Measurements from ENCODE around the gene PRIM2.
"Not testable (repeated sequence)": the region's sequence is repeated elsewhere in the genome, so short reads cannot be mapped to it uniquely, and the experiment has no call there.

Gene PRIM2

GRCh38 chr6:57431742-57432141 lies 114.3 kb downstream of the PRIM2 start:
- not testable (repeated sequence) for H3K36me3 ChIP-seq (ENCODE audit: control insufficient read depth, insufficient read depth, low read length); H3K27ac ChIP-seq (ENCODE audit: low read depth, low read length); H3K9ac ChIP-seq (ENCODE audit: low read length); H3K4me3 ChIP-seq (ENCODE audit: low read depth, low read length); H3K9me3 ChIP-seq (ENCODE audit: control insufficient read depth, insufficient read depth, low read depth, low read length); H3K27me3 ChIP-seq (ENCODE audit: control insufficient read depth, insufficient read depth, low read length)
- peaks cover 12% of the 10 kb centered on the region for H3K4me1 ChIP-seq (ENCODE audit: control insufficient read depth, insufficient read depth, low read length)

GRCh38 chr6:57432157-57432556 lies 114.7 kb downstream of the PRIM2 start:
- H3K9me3 ChIP-seq (ENCODE audit: control insufficient read depth, insufficient read depth, low read depth, low read length), result no peaks in the 10 kb centered on the region
- H3K27me3 ChIP-seq (ENCODE audit: control insufficient read depth, insufficient read depth, low read length), result no peaks in the 10 kb centered on the region
- no peak overlapping the region for H3K27ac ChIP-seq (ENCODE audit: low read depth, low read length)
- no peak overlapping the region for H3K9ac ChIP-seq (ENCODE audit: low read length)
- H3K36me3 ChIP-seq (ENCODE audit: control insufficient read depth, insufficient read depth, low read length), result no peaks in the 10 kb centered on the region
- no peak overlapping the region for H3K4me3 ChIP-seq (ENCODE audit: low read depth, low read length)
- peaks cover 12% of the 10 kb centered on the region for H3K4me1 ChIP-seq (ENCODE audit: control insufficient read depth, insufficient read depth, low read length)

GRCh38 chr6:57432919-57433684 lies 115.7 kb downstream of the PRIM2 start:
- H3K27me3 ChIP-seq (ENCODE audit: control insufficient read depth, insufficient read depth, low read length), result no peaks in the 10 kb centered on the region
- H3K36me3 ChIP-seq (ENCODE audit: control insufficient read depth, insufficient read depth, low read length), result no peaks in the 10 kb centered on the region
- no peak overlapping the region for H3K9ac ChIP-seq (ENCODE audit: low read length)
- peaks cover 12% of the 10 kb centered on the region for H3K4me1 ChIP-seq (ENCODE audit: control insufficient read depth, insufficient read depth, low read length)
- H3K27ac ChIP-seq (ENCODE audit: low read depth, low read length), result no peak overlapping the region
- no peaks in the 10 kb centered on the region for H3K9me3 ChIP-seq (ENCODE audit: control insufficient read depth, insufficient read depth, low read depth, low read length)
- H3K4me3 ChIP-seq (ENCODE audit: low read depth, low read length), result no peak overlapping the region

- H3K36me3 ChIP-seq (ENCODE audit: control insufficient read depth, insufficient read depth, low read length); H3K9me3 ChIP-seq (ENCODE audit: control insufficient read depth, insufficient read depth, low read depth, low read length); H3K4me3 ChIP-seq (ENCODE audit: low read depth, low read length); H3K27ac ChIP-seq (ENCODE audit: low read depth, low read length); H3K27me3 ChIP-seq (ENCODE audit: control insufficient read depth, insufficient read depth, low read length); H3K9ac ChIP-seq (ENCODE audit: low read length): not testable (repeated sequence)
- peaks cover 12% of the 10 kb centered on the region for H3K4me1 ChIP-seq (ENCODE audit: control insufficient read depth, insufficient read depth, low read length)
Measured at GRCh38 chr6:57433790-57434189, 116.4 kb downstream of the PRIM2 start.

- Histone ChIP-seq H3K9ac (ENCODE audit: low read length) (no peak overlapping the region), H3K4me1 (ENCODE audit: control insufficient read depth, insufficient read depth, low read length) (peaks cover 12% of the 10 kb centered on the region), H3K27ac (ENCODE audit: low read depth, low read length) (no peak overlapping the region)
Measured at GRCh38 chr6:57434944-57435343, 117.5 kb downstream of the PRIM2 start.

GRCh38 chr6:57435475-57436160 lies 118.2 kb downstream of the PRIM2 start:
- no peak overlapping the region for H3K27ac ChIP-seq (ENCODE audit: low read depth, low read length)

More at GRCh38 chr6:57434944-57435343, 117.5 kb downstream of the PRIM2 start:
- Histone ChIP-seq H3K9me3 (ENCODE audit: control insufficient read depth, insufficient read depth, low read depth, low read length) (no peaks in the 10 kb centered on the region), H3K4me3 (ENCODE audit: low read depth, low read length) (no peak overlapping the region), H3K36me3 (ENCODE audit: control insufficient read depth, insufficient read depth, low read length) (no peaks in the 10 kb centered on the region), H3K27me3 (ENCODE audit: control insufficient read depth, insufficient read depth, low read length) (no peaks in the 10 kb centered on the region)

GRCh38 chr6:57440735-57441134 lies 123.3 kb downstream of the PRIM2 start:
- not testable (repeated sequence) for H3K27me3 ChIP-seq (ENCODE audit: control insufficient read depth, insufficient read depth, low read length); H3K9ac ChIP-seq (ENCODE audit: low read length); H3K4me3 ChIP-seq (ENCODE audit: low read depth, low read length); H3K4me1 ChIP-seq (ENCODE audit: control insufficient read depth, insufficient read depth, low read length); H3K36me3 ChIP-seq (ENCODE audit: control insufficient read depth, insufficient read depth, low read length); H3K9me3 ChIP-seq (ENCODE audit: control insufficient read depth, insufficient read depth, low read depth, low read length); H3K27ac ChIP-seq (ENCODE audit: low read depth, low read length)

More at GRCh38 chr6:57435475-57436160, 118.2 kb downstream of the PRIM2 start:
- Histone ChIP-seq H3K9me3 (ENCODE audit: control insufficient read depth, insufficient read depth, low read depth, low read length) (no peaks in the 10 kb centered on the region), H3K36me3 (ENCODE audit: control insufficient read depth, insufficient read depth, low read length) (no peaks in the 10 kb centered on the region), H3K4me3 (ENCODE audit: low read depth, low read length) (no peak overlapping the region), H3K27me3 (ENCODE audit: control insufficient read depth, insufficient read depth, low read length) (no peaks in the 10 kb centered on the region), H3K9ac (ENCODE audit: low read length) (no peak overlapping the region), H3K4me1 (ENCODE audit: control insufficient read depth, insufficient read depth, low read length) (peaks cover 12% of the 10 kb centered on the region)

- H3K27me3 ChIP-seq (ENCODE audit: control insufficient read depth, insufficient read depth, low read length); H3K36me3 ChIP-seq (ENCODE audit: control insufficient read depth, insufficient read depth, low read length); H3K9me3 ChIP-seq (ENCODE audit: control insufficient read depth, insufficient read depth, low read depth, low read length); H3K4me3 ChIP-seq (ENCODE audit: low read depth, low read length); H3K4me1 ChIP-seq (ENCODE audit: control insufficient read depth, insufficient read depth, low read length); H3K27ac ChIP-seq (ENCODE audit: low read depth, low read length); H3K9ac ChIP-seq (ENCODE audit: low read length): not testable (repeated sequence)
Measured at GRCh38 chr6:57442133-57442532, 124.7 kb downstream of the PRIM2 start.

- H3K36me3 ChIP-seq (ENCODE audit: control insufficient read depth, insufficient read depth, low read length); H3K9ac ChIP-seq (ENCODE audit: low read length); H3K27me3 ChIP-seq (ENCODE audit: control insufficient read depth, insufficient read depth, low read length); H3K9me3 ChIP-seq (ENCODE audit: control insufficient read depth, insufficient read depth, low read depth, low read length); H3K4me3 ChIP-seq (ENCODE audit: low read depth, low read length); H3K27ac ChIP-seq (ENCODE audit: low read depth, low read length); H3K4me1 ChIP-seq (ENCODE audit: control insufficient read depth, insufficient read depth, low read length): not testable (repeated sequence)
Measured at GRCh38 chr6:57443181-57443580, 125.8 kb downstream of the PRIM2 start.

GRCh38 chr6:57444787-57445186 lies 127.4 kb downstream of the PRIM2 start:
- H3K9me3 ChIP-seq (ENCODE audit: control insufficient read depth, insufficient read depth, low read depth, low read length); H3K27me3 ChIP-seq (ENCODE audit: control insufficient read depth, insufficient read depth, low read length); H3K4me3 ChIP-seq (ENCODE audit: low read depth, low read length); H3K36me3 ChIP-seq (ENCODE audit: control insufficient read depth, insufficient read depth, low read length); H3K27ac ChIP-seq (ENCODE audit: low read depth, low read length); H3K4me1 ChIP-seq (ENCODE audit: control insufficient read depth, insufficient read depth, low read length); H3K9ac ChIP-seq (ENCODE audit: low read length): not testable (repeated sequence)

- H3K9ac ChIP-seq (ENCODE audit: low read length); H3K27ac ChIP-seq (ENCODE audit: low read depth, low read length); H3K4me1 ChIP-seq (ENCODE audit: control insufficient read depth, insufficient read depth, low read length); H3K4me3 ChIP-seq (ENCODE audit: low read depth, low read length); H3K36me3 ChIP-seq (ENCODE audit: control insufficient read depth, insufficient read depth, low read length); H3K27me3 ChIP-seq (ENCODE audit: control insufficient read depth, insufficient read depth, low read length); H3K9me3 ChIP-seq (ENCODE audit: control insufficient read depth, insufficient read depth, low read depth, low read length): not testable (repeated sequence)
Measured at GRCh38 chr6:57445379-57445778, 127.9 kb downstream of the PRIM2 start.

Measured in HUES6 (cell line).